SK-N-SH treated with all-trans-retinoic acid at 6 μM for 48 hours (cell line): ENCODE results near the gene EMC1.
"Not testable (repeated sequence)": the region's sequence is repeated elsewhere in the genome, so short reads cannot be mapped to it uniquely, and the experiment has no call there.

Experiments used
- ARNTL ChIP-seq: fragments of 450-650 bp; formaldehyde crosslinking; IDR thresholded peaks from 2 replicates; pipeline ENCODE4 v1.5.0; 2020; ENCODE audit warnings: low read depth, mild to moderate bottlenecking, moderate library complexity, borderline replicate concordance
- ESRRG ChIP-seq: fragments of 250-450 bp; sonication (Bioruptor Pico); IDR thresholded peaks from 2 replicates; pipeline ENCODE4 v1.6.1; 2021; ENCODE audit warnings: mild to moderate bottlenecking
- GLIS3 ChIP-seq: fragments of 250-450 bp; sonication (Bioruptor Pico); IDR thresholded peaks from 2 replicates; pipeline ENCODE4 v1.5.0; 2020; ENCODE audit warnings: mild to moderate bottlenecking, moderate library complexity
- ISL1 ChIP-seq: fragments of 250-450 bp; sonication (Bioruptor Pico); IDR thresholded peaks from 2 replicates; pipeline ENCODE4 v2.1.2; 2022; ENCODE audit warnings: mild to moderate bottlenecking, moderate library complexity
- PATZ1 ChIP-seq: fragments of 250-450 bp; sonication (Bioruptor Pico); IDR thresholded peaks from 2 replicates; pipeline ENCODE4 v1.8.0; 2020; ENCODE audit warnings: mild to moderate bottlenecking, moderate library complexity, borderline replicate concordance
- RARB ChIP-seq: fragments of 250-450 bp; sonication (Bioruptor Pico); IDR thresholded peaks from 2 replicates; pipeline ENCODE4 v1.8.0; 2021; ENCODE audit warnings: mild to moderate bottlenecking, moderate library complexity
- TOX ChIP-seq: fragments of 250-450 bp; sonication (Bioruptor Pico); IDR thresholded peaks from 2 replicates; pipeline ENCODE4 v1.8.0; 2021; ENCODE audit warnings: mild to moderate bottlenecking, moderate library complexity, borderline replicate concordance
- TSHZ2 ChIP-seq: fragments of 250-450 bp; sonication (Bioruptor Pico); IDR thresholded peaks from 2 replicates; pipeline ENCODE4 v1.5.0; 2020; ENCODE audit warnings: mild to moderate bottlenecking, moderate library complexity
- ZFP3 ChIP-seq: fragments of 250-450 bp; sonication (Bioruptor Pico); IDR thresholded peaks from 2 replicates; pipeline ENCODE4 v1.5.0; 2020; ENCODE audit warnings: mild to moderate bottlenecking, moderate library complexity
- ZFP30 ChIP-seq: fragments of 450-650 bp; formaldehyde crosslinking; IDR thresholded peaks from 2 replicates; pipeline ENCODE4 v1.5.0; 2022; ENCODE audit warnings: mild to moderate bottlenecking, moderate library complexity
- ZNF70 ChIP-seq: fragments of 450-650 bp; formaldehyde crosslinking; IDR thresholded peaks from 2 replicates; pipeline ENCODE4 v1.5.0; 2020; ENCODE audit warnings: mild to moderate bottlenecking, moderate library complexity
- ZNF8 ChIP-seq: fragments of 450-650 bp; formaldehyde crosslinking; IDR thresholded peaks from 2 replicates; pipeline ENCODE4 v1.5.0; 2020; ENCODE audit warnings: mild to moderate bottlenecking, moderate library complexity

- TF ChIP-seq RARB (CRISPR knock-in tag); ZFP30; ZNF8 (CRISPR knock-in tag); ZFP3 (CRISPR knock-in tag); ESRRG (CRISPR knock-in tag); PATZ1; GLIS3 (CRISPR knock-in tag); ARNTL (CRISPR knock-in tag); TSHZ2 (CRISPR knock-in tag); ISL1 (CRISPR knock-in tag); ZNF70; TOX (CRISPR knock-in tag): not testable (repeated sequence)
Observed at GRCh38 chr1:19180265-19180657, 71.1 kb downstream of the EMC1 start.
